Stimulated activated CD4-positive, alpha-beta T cell treated with anti-CD3 and anti-CD28 coated beads, Interleukin-12 subunit alpha, Interleukin-12 subunit beta, amount 100 ng/mL, for 48 hours (primary cell): ENCODE data around the gene C4A.
"Not testable (repeated sequence)": the region's sequence is repeated elsewhere in the genome, so short reads cannot be mapped to it uniquely, and the experiment has no call there.

ENCODE experiments used
- DNase-seq, 3 donors: peaks; one replicate each; pipeline ENCODE4 v3.0.0-alpha.2; 2020; ENCODE audit warnings: low read depth in 2 of 3, low spot score in 1 of 3

Gene C4A

GRCh38 chr6:31958741-31959739 lies 22.8 kb upstream of the C4A start, which contains the start of the genes NELFE and SKIC2:
Gene NELFE (minus strand): TSS chr6:31958971. CDS start chr6:31958446, 525 bp downstream.
Gene SKIC2 (plus strand): TSS chr6:31959175. CDS start chr6:31959193, 18 bp downstream.
- peak; percentile 97 to 98 (median 98) for DNase-seq

DNA sequence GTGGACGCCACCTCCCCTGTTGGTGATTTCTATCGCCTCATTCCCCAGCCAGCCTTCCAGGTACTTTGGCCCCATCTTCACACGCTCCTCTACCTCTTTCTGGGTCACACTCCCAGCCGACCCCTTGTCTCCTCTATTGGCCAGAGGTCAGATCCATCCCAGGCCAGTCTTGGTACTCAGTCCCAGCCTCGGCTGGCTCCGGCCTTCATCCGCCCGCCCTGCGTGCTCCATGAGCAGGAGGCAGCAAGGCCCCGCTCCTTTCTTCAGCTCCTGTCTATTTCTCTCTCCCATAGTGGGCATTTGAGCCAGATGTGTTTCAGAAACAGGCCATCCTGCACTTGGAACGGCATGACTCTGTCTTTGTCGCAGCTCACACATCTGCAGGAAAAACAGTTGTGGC lies 20.2 kb upstream of the C4A start:
- no peak for DNase-seq

- no peak for DNase-seq
These were observed 17.9 kb upstream of the C4A start for GRCh38 chr6:31963921-31964320.

DNA sequence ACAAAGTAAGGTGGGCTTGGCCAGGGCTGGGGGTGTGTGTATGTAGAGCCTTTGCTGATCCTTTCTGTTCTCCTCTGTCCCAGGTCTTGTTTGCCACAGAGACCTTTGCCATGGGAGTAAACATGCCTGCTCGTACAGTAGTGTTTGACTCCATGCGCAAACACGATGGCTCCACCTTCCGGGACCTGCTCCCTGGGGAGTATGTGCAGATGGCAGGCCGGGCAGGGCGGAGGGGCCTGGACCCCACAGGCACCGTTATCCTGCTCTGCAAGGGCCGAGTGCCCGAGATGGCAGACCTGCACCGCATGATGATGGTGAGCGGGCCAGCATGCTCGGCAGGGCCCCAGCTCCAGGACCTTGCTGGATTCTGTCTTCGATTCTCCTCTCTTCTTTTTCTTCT lies 16.2 kb upstream of the C4A start:
- DNase-seq, result no peak

DNA sequence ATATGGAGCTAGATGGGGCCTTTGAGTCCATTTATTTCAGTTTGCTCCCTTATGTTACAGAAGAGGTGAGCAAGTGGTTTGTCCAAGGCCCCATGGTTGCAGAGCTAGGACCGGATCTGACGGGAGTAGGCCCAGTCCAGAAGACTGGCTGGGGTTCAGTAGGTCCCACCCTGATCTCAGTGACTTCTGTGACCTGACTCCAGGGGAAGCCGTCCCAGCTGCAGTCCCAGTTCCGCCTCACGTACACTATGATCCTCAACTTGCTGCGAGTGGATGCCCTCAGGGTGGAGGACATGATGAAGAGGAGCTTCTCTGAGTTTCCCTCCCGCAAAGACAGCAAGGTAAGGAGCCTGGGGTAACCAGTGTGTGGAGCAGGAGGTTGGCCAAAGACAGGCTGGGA lies 15.4 kb upstream of the C4A start:
- no peak for DNase-seq

DNA sequence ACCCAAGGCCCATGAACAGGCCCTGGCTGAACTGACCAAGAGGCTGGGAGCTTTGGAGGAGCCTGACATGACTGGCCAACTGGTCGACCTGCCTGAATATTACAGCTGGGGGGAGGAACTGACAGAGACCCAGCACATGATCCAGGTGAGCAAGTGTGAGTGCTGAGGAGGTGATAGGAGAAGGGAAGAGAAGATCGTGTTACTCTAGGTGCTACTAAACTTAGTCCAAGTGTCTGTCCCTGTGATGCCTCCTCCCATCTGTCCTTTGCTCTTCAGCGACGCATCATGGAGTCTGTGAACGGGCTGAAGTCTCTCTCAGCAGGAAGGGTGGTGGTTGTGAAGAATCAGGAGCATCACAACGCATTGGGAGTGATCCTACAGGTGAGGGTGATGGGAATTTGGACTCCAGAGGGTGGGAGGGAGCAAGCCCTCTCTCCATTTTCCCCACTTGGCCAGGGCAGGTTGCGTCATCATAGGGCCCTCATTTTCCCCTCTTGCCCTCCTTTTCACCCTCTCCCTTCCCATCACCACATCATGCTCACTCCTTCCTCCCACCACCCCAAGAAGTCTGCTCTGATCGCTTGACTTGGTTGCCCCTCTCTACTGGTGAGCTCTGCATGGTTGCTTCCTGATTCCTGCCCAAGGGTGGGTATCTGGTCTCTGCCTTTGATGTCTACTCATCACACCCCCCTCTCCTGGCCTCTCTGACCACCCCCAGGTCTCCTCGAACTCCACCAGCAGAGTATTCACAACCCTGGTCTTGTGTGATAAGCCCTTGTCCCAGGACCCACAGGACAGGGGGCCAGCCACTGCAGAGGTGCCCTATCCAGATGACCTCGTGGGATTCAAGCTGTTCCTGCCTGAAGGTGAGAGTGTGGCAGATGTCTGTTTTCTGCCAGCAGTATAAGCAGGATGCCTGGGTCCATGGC lies 14.6 kb upstream of the C4A start:
- no peak for DNase-seq

GRCh38 chr6:31967926-31968320 lies 13.9 kb upstream of the C4A start:
- DNase-seq, result no peak

DNA sequence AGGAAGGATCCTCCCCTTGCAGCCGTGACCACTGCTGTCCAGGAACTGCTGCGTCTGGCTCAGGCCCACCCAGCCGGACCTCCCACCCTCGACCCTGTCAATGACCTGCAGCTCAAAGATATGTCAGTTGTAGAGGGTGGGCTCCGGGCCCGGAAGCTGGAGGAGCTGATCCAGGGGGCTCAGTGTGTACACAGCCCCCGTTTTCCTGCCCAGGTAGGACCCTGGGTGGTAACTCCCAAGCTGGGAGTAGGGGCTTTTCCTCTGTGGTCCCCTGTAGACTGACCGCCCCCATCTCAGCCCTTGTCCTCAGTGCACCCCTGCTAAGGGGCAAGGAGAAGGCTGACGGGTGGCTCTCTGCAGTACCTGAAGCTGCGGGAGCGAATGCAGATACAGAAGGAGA lies 13.5 kb upstream of the C4A start:
- no peak for DNase-seq

- DNase-seq, result no peak
These were observed 12.8 kb upstream of the C4A start for GRCh38 chr6:31968791-31969711.

GRCh38 chr6:31969712-31970603 lies 11.9 kb upstream of the C4A start:
- DNase-seq, result no peak

- no peak for DNase-seq
These were observed 11.1 kb upstream of the C4A start for GRCh38 chr6:31970604-31971271.

DNA sequence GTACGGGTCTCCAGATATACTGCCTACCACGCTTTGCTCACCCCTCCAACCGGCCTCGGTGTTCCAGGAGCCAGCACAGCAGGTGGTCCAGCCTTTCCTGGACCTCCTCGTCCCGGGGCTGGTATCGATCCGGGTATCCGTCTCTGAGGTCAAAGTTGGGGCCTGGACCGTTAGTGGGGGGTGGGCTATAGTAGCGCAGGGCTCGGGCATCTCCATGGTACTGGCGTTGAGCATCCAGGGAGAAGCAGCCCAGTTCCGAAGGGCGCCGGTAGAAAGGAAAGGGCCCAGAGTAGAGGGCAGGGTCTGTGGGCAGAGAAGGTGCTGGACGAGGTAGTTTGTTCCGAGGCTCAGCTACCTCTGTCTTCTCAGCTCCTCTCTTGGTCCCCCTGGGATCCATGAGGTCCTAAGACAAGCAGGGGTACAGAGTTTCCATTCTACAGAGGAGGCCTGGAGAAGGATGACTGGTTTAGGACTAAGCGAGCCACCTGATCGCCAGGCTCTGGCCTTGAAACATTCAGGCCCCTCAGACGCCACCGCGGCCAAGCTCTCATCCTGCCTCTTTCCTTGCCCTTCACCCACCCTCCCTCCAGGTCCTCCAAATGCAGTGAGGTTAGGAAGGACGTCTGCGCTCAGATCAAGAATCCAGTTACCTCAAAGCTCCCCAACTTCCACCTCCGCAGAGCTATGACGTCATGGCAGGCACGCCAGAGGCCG lies 10.4 kb upstream of the C4A start:
- no peak for DNase-seq

DNA sequence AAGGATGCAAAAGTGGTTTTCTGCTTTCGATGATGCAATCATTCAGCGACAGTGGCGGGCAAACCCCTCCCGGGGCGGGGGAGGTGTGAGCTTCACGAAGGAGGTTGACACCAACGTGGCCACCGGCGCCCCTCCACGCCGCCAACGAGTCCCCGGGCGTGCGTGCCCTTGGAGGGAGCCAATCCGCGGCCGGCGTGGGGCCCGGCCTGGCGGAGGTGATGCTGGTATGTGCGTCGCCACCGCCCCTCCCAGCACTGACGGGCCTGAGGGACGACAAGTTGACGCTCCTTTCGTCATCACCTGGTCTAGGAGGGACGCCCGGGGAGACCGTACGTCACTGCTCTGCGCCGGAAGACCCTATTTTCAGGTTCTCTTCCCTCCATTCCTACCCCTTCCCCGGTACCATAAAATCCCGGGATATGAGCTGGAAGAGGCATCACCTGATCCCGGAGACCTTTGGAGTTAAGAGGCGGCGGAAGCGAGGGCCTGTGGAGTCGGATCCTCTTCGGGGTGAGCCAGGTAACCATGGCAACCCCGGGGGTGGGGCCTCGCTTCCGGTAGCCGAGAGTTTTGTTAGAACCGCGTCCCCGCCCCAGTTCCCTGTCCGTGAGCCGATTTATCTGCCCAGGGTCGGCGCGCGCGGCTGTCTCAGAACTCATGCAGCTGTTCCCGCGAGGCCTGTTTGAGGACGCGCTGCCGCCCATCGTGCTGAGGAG lies 9.7 kb upstream of the C4A start, which contains the start of gene DXO:
TSS of gene DXO (minus strand) at position 146 of the 716 bp plus-strand sequence. CDS start 463 bp downstream, outside the sequence.
- peak; percentile 95 to 98 (median 98) for DNase-seq

DNA sequence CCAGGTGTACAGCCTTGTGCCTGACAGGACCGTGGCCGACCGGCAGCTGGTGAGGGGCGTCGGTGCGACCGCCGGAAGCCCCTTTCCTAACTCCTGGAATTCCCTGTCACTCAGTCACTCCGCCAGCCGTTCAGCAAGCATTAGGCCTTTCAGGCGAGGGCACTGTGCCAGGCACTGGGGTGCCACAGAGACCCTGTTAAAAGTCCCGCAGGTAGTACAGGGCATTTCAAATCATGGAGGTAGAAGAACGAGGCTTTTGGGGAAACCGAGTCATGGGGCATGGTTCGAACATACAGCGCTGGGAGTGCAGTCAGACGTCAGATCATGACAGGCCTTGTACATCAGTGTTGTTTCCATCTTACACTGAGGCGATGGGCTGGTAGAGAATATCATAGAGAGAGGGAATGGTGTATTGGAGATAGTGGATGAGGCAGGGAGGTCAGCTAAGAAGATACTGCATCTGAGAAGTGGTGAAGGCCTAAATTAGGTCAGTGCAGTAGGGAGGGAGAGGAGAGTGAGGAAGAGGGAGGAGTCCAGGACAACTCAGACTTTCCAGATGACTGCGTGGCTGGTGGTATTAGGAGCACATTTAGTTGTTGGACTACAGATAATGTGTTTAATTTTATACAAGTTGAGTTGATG lies 9.0 kb upstream of the C4A start:
- no peak for DNase-seq

GRCh38 chr6:31976065-31976464 lies 5.8 kb upstream of the C4A start:
- DNase-seq, result not testable (repeated sequence)

GRCh38 chr6:31977816-31978431 lies 3.9 kb upstream of the C4A start:
- no peak for DNase-seq

DNA sequence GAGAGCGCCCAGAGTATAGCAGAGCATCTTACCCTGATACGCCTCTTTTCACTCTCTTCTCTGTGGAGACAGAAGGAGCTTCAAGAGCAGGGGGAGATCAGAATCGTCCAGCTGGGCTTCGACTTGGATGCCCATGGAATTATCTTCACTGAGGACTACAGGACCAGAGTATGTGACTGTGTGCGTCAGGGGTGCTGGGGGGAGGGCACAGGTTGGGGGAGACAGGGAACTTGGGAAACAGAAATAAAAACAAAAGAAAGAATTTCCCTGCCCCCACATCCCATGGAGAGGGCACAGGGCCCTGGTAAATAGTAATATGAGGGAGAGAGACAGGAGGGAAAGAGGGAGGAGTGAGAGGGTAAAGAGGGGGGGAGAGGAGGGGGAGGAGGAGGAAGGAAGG lies 3.0 kb upstream of the C4A start:
- no peak for DNase-seq
